ENCODE results near the gene PDP2. TPM values are rescaled to one million over a fixed set of nuclear protein-coding genes. Genes with fewer than 3 reads are reported as not detected.

The PDP2 gene
- total RNA-seq, 6 donors from 2014 or later, result 12.3 to 24.6 (median 17.4) TPM

- Histone ChIP-seq H3K9me3 (no peaks in the 10 kb centered on the region), H3K27me3 (peaks cover 0 to 16% (median 10%) of the 10 kb centered on the region in 4 donors), H3K36me3 (peaks cover 0 to 8% (median 4%) of the 10 kb centered on the region in 4 donors), H3K4me3 (peak overlapping the region; percentile 4 to 68 (median 54)), H3K27ac (peak overlapping the region; percentile 71 to 84 (median 78)), H3K4me1 (peaks cover 40 to 55% (median 42%) of the 10 kb centered on the region in 4 donors)
- TF ChIP-seq POLR2A (IDR thresholded peaks at IDR 0.05), result no peak
- TF ChIP-seq, protein P1, sequence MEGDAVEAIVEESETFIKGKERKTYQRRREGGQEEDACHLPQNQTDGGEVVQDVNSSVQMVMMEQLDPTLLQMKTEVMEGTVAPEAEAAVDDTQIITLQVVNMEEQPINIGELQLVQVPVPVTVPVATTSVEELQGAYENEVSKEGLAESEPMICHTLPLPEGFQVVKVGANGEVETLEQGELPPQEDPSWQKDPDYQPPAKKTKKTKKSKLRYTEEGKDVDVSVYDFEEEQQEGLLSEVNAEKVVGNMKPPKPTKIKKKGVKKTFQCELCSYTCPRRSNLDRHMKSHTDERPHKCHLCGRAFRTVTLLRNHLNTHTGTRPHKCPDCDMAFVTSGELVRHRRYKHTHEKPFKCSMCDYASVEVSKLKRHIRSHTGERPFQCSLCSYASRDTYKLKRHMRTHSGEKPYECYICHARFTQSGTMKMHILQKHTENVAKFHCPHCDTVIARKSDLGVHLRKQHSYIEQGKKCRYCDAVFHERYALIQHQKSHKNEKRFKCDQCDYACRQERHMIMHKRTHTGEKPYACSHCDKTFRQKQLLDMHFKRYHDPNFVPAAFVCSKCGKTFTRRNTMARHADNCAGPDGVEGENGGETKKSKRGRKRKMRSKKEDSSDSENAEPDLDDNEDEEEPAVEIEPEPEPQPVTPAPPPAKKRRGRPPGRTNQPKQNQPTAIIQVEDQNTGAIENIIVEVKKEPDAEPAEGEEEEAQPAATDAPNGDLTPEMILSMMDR (IDR thresholded peaks at IDR 0.05), result peak; percentile 45 to 82 (median 67)
- DNase-seq (peak; percentile 60 to 93), ATAC-seq (ENCODE audit: low FRiP score in 2 of 2) (peak in 1 of 2 donors; percentile 75)
- 24 to 32% methylated on average over 15 to 19 of the region's 72 CpGs for WGBS, 2 donors
These were observed 44.4 kb downstream of the PDP2 start for GRCh38 chr16:66924527-66925321.

DNA sequence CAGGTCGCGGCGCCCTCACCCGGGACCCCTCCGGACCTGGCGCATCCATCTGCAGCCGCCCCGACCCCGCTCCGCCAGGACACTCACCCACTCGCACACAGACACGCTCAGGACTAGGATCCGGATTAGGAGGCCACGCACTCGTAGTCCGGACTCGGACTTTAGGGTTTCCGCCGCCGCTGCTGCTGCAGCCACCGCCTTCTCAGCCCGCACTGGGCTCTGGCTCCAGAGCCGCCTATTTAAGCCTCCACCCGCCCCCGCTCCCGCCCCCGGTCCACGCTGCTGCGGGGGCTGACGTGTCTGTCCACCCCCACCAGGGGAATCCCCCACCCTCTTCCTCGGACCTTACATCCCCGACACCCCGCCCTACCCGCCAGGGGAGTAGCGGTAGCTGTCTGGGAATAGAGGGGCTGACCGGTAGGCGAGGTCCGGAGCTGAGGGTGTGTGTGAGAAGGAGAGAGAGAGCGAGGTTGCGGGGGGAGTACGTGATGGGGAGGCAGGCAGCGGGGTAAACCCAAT is 45.1 kb downstream of the PDP2 start, which contains the start of gene RRAD:
TSS of gene RRAD (minus strand) at position 214 of the 519 bp plus-strand sequence. CDS start 356 bp downstream, outside the sequence.
- peaks cover 0 to 16% (median 10%) of the 10 kb centered on the region in 4 donors for H3K27me3 ChIP-seq
- H3K9me3 ChIP-seq, result no peaks in the 10 kb centered on the region
- peak within 1 kb of the TSS; percentile 71 to 84 (median 78) for H3K27ac ChIP-seq
- TF ChIP-seq, protein P1 (IDR thresholded peaks at IDR 0.05), result no peak
- TF ChIP-seq POLR2A (IDR thresholded peaks at IDR 0.05) (peak in 2 of 4 donors; percentile 49 to 54), POLR2AphosphoS5 (IDR thresholded peaks at IDR 0.05) (peak in 1 of 2 donors; percentile 62), EP300 (IDR thresholded peaks at IDR 0.05) (no peak)
- DNase-seq, result peak; percentile 58 to 90
- H3K4me1 ChIP-seq, result peaks cover 40 to 55% (median 42%) of the 10 kb centered on the region in 4 donors
- H3K4me3 ChIP-seq, result peak within 1 kb of the TSS; percentile 4 to 68 (median 54)
- 9 to 11% methylated on average over 11 to 33 of the region's 42 CpGs for WGBS, 2 donors
- ATAC-seq (ENCODE audit: low FRiP score in 2 of 2), result peak; percentile 1 to 67
- H3K36me3 ChIP-seq, result peaks cover 0 to 8% (median 4%) of the 10 kb centered on the region in 4 donors

DNA sequence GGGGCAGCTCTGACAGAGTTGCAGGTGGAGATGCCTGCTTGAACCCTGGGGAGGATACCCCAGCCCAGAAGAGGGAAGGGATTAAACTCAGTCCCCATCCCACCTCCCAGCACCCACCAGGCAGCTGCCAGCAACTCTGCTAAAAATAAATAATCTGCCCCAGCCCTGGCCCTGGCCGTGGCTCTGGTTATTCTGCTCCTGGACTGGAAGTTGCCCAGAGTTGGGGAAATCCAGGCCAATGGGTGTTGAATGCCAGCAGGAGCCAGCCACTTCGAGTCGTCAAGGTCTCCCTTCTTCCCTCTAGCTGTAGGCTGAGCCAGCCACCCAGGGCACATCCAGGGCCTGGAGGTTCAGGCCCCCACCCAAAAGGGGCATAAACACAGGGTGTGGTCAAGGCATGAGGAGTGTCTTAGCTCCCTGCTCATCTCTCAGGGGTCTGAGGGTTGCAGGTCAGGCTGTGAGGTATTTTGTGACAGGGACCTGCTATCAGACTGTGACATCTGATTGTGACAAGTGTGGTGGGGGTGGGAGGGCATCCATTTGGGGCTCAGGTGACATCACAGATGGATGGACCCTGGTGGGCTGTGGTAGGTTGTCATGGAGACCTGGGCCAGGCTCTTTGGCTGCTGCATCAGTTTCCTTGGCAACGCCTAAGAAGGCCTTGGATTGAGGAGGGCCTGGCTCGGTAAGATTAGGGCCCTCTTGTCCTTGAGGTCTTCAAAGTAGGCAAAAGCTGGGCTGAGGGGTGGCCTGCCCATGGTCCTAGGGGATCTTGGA is 46.0 kb downstream of the PDP2 start:
- Histone ChIP-seq H3K4me1 (peaks cover 40 to 55% (median 42%) of the 10 kb centered on the region in 4 donors), H3K9me3 (no peaks in the 10 kb centered on the region), H3K27me3 (peaks cover 0 to 16% (median 10%) of the 10 kb centered on the region in 4 donors), H3K27ac (peak overlapping the region; percentile 71 to 84 (median 78)), H3K4me3 (peak overlapping the region in 1 of 4 donors; percentile 61), H3K36me3 (peaks cover 0 to 9% (median 9%) of the 10 kb centered on the region in 4 donors)
- WGBS, 2 donors, result 54 to 66% methylated on average over 3 to 5 of the region's 5 CpGs
- no peak for ATAC-seq (ENCODE audit: low FRiP score in 2 of 2)
- TF ChIP-seq EP300 (IDR thresholded peaks at IDR 0.05) (no peak), POLR2A (IDR thresholded peaks at IDR 0.05) (no peak), POLR2AphosphoS5 (IDR thresholded peaks at IDR 0.05) (no peak)
- TF ChIP-seq, protein P1 (IDR thresholded peaks at IDR 0.05), result no peak
- DNase-seq, result peak in 1 of 2 donors; percentile 55

DNA sequence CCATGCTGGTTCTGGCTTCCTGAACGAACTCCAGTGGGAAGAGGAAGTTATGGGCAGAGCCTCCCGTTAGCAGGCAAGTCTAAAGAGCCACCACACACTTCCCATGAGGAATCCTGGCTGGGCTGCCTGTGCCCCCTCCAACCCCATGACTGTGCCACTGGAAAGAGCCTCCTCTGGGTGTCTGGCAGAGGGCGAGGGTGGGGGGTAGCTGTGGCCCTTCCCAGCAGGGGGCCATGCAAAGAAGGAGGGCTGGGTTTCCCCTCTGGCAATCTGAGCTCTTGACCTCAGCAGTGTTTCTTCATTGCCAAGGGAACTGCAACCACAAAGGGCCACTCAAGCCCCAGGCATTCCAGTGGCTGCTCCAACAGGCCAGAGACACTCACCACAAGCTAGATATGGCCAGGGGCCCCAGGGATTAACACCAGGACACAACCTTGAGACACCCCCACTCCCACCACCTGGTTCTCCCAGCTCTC is 46.7 kb downstream of the PDP2 start:
- peak in 1 of 2 donors; percentile 87 for DNase-seq
- Histone ChIP-seq H3K27me3 (peaks cover 0 to 16% (median 10%) of the 10 kb centered on the region in 4 donors), H3K9me3 (no peaks in the 10 kb centered on the region), H3K4me1 (peaks cover 40 to 55% (median 42%) of the 10 kb centered on the region in 4 donors), H3K27ac (peak overlapping the region; percentile 71 to 84 (median 78)), H3K36me3 (peaks cover 0 to 11% (median 5%) of the 10 kb centered on the region in 4 donors), H3K4me3 (no peak overlapping the region)
- TF ChIP-seq, protein P1 (IDR thresholded peaks at IDR 0.05), result peak in 3 of 6 experiments; percentile 8 to 22 (median 18)
- peak in 1 of 4 donors; percentile 24 for TF ChIP-seq POLR2A (IDR thresholded peaks at IDR 0.05)
- TF ChIP-seq POLR2AphosphoS5 (IDR thresholded peaks at IDR 0.05), result peak; percentile 5 to 61
- TF ChIP-seq EP300 (IDR thresholded peaks at IDR 0.05), result peak in 2 of 4 donors; percentile 51 to 54
- peak; percentile 35 to 76 for ATAC-seq (ENCODE audit: low FRiP score in 2 of 2)
- 33% methylated on average over 3 of the region's 3 CpGs; no CpG with 5 or more reads in 1 of the 2 donors for WGBS, 2 donors
